Esophagus squamous epithelium (tissue), 5 donors: Measurements from ENCODE around the gene ASTN2. TPM values are rescaled to one million over a fixed set of nuclear protein-coding genes. Genes with fewer than 3 reads are reported as not detected.

Experiments
- DNase-seq: peaks from one replicate; lab custom pipeline; 2025; lab: John Stamatoyannopoulos, UW
- H3K27ac ChIP-seq, 4 donors: fragments of 200-600 bp; sonication (generic); one replicate each; pipeline ENCODE4 v1.5.1; 2016 to 2019; ENCODE audit warnings: mild to moderate bottlenecking in 1 of 4
- H3K27me3 ChIP-seq, 4 donors: fragments of 200-600 bp; sonication (generic); 1 replicate in 3 of 4; 2 replicates in 1 of 4; pipeline versions ENCODE4 v1.5.1 to v1.6.0; 2017 to 2021; ENCODE audit warnings: antibody characterized with exemption in 1 of 4
- H3K36me3 ChIP-seq, 3 donors: fragments of 200-600 bp; sonication (generic); one replicate each; pipeline ENCODE4 v1.5.1; 2016 to 2019
- H3K4me1 ChIP-seq, 3 donors: fragments of 200-600 bp; sonication (generic); one replicate each; pipeline ENCODE4 v1.5.1; 2017 to 2019
- H3K4me3 ChIP-seq, 4 donors: fragments of 200-600 bp; sonication (generic); 1 replicate in 3 of 4; 2 replicates in 1 of 4; pipeline ENCODE4 v1.5.1; 2016 to 2019; ENCODE audit warnings: mild to moderate bottlenecking in 2 of 4, moderate library complexity in 1 of 4
- H3K9me3 ChIP-seq, 3 donors: fragments of 200-600 bp; sonication (generic); one replicate each; pipeline ENCODE4 v1.5.1; 2016 to 2019
- POLR2A ChIP-seq, 4 donors: fragments of 450-650 bp; IDR thresholded peaks; one replicate each; pipeline ENCODE4 v1.6.1; 2017; ENCODE audit warnings: antibody characterized with exemption in 4 of 4, mild to moderate bottlenecking in 4 of 4, moderate library complexity in 3 of 4
- WGBS, 2 donors: methylation state at CpG; one replicate each; pipeline ENCODE4 v1.1.5; 2018; 5-methylcytosine and 5-hydroxymethylcytosine counted together
- intact Hi-C: fragments of 100-400 bp; cut with DNase I; formaldehyde crosslinking; loops from one replicate; pipeline ENCODE4 v1.15.0; 2022
- total RNA-seq, 4 donors: library from RNA; depleted of rRNA; stranded (reverse); fragments of >200 nt; gene quantifications; one replicate each; pipeline ENCODE4 v1.1.0, GENCODE V29; 2016
- TF ChIP-seq, protein P1 (sequence below), 6 experiments: fragments of 450-650 bp in 4 of 6; fragments of 200-600 bp in 2 of 6; sonication (generic) in 2 of 6; IDR thresholded peaks; one replicate each; pipeline ENCODE4 v1.5.1; 2016 to 2019; ENCODE audit warnings: antibody characterized with exemption in 6 of 6, mild to moderate bottlenecking in 4 of 6, moderate library complexity in 4 of 6
- donor health status: DM: yes; HTN: yes; CAD: no.

ASTN2 gene
- total RNA-seq, 4 donors from 2014 or later: 0.13 to 1.9 (median 0.27) TPM; not detected in 1

DNA sequence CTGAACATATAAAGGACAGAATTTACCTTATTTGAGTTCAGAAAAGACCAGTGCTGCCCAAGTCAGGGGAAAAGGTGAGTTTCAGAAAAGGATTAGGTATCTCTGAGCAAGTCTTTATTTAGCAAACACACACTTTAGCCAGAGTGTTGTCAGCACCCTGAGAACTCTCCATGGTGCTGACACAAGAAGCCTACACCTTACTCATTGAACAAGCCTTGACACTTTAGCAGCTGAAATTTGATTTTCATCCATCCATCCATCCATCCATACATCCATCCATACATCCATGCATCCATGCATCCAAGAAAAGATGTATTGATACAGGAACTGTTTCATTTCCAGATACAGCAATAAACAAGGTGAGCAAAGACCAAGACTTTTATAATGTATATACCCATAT lies 416.6 kb downstream of the ASTN2 start:
- Histone ChIP-seq H3K4me1 (no peaks in the 10 kb centered on the region), H3K27ac (no peak overlapping the region), H3K9me3 (no peaks in the 10 kb centered on the region), H3K36me3 (no peaks in the 10 kb centered on the region), H3K4me3 (no peak overlapping the region), H3K27me3 (no peaks in the 10 kb centered on the region)
- TF ChIP-seq, protein P1, sequence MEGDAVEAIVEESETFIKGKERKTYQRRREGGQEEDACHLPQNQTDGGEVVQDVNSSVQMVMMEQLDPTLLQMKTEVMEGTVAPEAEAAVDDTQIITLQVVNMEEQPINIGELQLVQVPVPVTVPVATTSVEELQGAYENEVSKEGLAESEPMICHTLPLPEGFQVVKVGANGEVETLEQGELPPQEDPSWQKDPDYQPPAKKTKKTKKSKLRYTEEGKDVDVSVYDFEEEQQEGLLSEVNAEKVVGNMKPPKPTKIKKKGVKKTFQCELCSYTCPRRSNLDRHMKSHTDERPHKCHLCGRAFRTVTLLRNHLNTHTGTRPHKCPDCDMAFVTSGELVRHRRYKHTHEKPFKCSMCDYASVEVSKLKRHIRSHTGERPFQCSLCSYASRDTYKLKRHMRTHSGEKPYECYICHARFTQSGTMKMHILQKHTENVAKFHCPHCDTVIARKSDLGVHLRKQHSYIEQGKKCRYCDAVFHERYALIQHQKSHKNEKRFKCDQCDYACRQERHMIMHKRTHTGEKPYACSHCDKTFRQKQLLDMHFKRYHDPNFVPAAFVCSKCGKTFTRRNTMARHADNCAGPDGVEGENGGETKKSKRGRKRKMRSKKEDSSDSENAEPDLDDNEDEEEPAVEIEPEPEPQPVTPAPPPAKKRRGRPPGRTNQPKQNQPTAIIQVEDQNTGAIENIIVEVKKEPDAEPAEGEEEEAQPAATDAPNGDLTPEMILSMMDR (IDR thresholded peaks at IDR 0.05): no peak
- no peak for TF ChIP-seq POLR2A (IDR thresholded peaks at IDR 0.05)
- intact Hi-C loops: no loop called here
- DNase-seq: no peak

DNA sequence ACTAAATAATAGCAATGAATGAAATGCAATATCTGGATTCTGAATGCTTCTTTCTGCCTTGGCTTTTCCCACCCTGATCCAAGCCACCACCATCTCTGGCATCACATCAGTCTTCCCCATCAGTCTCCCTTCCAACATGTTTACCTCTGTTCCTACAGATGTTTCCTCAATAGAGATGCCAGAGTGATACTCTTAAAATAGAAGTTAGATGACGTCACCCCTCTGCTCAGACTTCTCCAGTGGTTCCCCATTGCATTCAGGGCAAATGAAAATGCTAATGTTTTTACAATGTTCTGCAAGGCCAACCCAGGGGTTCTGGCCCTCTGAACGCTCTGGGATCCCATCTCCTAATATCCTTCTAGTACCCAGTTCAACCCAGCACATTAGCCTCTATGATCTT lies 422.0 kb downstream of the ASTN2 start:
- intact Hi-C loops: no loop called here
- Histone ChIP-seq H3K4me3 (no peak overlapping the region), H3K27ac (no peak overlapping the region), H3K4me1 (no peaks in the 10 kb centered on the region), H3K9me3 (no peaks in the 10 kb centered on the region), H3K36me3 (no peaks in the 10 kb centered on the region), H3K27me3 (no peaks in the 10 kb centered on the region)
- TF ChIP-seq, protein P1 (IDR thresholded peaks at IDR 0.05): no peak
- TF ChIP-seq POLR2A (IDR thresholded peaks at IDR 0.05): no peak
- 37 to 41% methylated on average over 2 of the region's 2 CpGs for WGBS, 2 donors
- DNase-seq: no peak

DNA sequence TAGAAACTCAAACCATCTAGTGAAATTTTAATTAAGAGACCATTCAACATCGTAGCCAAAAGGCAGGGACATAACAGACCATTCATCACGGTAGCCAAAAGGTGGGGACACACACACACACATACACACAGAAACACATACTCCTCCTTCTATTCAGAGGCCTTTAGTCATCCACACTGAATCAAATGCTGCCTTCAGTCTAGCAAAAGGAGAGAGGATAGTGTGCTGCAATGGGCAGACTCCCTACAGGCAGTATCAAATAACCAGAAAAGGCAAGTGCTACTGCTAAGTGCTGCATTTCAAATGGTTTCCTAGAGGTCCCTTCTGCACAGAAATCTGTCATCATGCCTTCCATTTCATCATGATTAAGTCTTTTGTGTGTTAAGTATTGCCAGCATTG lies 423.8 kb downstream of the ASTN2 start:
- no peak for DNase-seq
- H3K27ac ChIP-seq: no peak overlapping the region
- H3K36me3 ChIP-seq: no peaks in the 10 kb centered on the region
- no peaks in the 10 kb centered on the region for H3K4me1 ChIP-seq
- H3K9me3 ChIP-seq: no peaks in the 10 kb centered on the region
- TF ChIP-seq, protein P1 (IDR thresholded peaks at IDR 0.05): no peak
- TF ChIP-seq POLR2A (IDR thresholded peaks at IDR 0.05): no peak
- intact Hi-C loops: no loop called here
- no peaks in the 10 kb centered on the region for H3K27me3 ChIP-seq
- WGBS, 2 donors: 78 to 81% methylated on average over 2 of the region's 2 CpGs
- no peak overlapping the region for H3K4me3 ChIP-seq

DNA sequence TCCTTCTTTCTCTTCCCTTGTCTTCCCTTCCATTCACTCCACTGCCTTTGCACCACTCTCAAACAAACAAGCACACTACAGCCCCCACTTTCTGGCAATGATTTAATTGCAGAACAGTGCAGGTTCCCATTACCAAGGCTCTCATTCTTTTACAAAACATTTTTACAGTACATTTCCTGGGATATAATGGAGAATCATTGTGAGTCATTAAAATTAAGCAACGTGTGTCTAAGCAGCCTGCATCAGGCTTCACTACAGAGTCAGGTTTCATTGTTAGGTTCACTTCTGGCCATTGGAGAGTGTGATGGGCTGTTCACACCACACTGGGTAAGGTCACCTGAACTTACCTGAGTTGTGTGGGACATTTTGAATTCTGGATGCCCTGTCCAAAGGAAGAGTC lies 424.3 kb downstream of the ASTN2 start:
- H3K4me3 ChIP-seq: no peak overlapping the region
- no peaks in the 10 kb centered on the region for H3K36me3 ChIP-seq
- H3K27ac ChIP-seq: no peak overlapping the region
- no peaks in the 10 kb centered on the region for H3K9me3 ChIP-seq
- H3K4me1 ChIP-seq: no peaks in the 10 kb centered on the region
- intact Hi-C loops: no loop called here
- H3K27me3 ChIP-seq: no peaks in the 10 kb centered on the region
- 13 to 31% methylated on average over 1 of the region's 1 CpG for WGBS, 2 donors
- DNase-seq: no peak
- TF ChIP-seq, protein P1 (IDR thresholded peaks at IDR 0.05): no peak
- TF ChIP-seq POLR2A (IDR thresholded peaks at IDR 0.05): no peak

DNA sequence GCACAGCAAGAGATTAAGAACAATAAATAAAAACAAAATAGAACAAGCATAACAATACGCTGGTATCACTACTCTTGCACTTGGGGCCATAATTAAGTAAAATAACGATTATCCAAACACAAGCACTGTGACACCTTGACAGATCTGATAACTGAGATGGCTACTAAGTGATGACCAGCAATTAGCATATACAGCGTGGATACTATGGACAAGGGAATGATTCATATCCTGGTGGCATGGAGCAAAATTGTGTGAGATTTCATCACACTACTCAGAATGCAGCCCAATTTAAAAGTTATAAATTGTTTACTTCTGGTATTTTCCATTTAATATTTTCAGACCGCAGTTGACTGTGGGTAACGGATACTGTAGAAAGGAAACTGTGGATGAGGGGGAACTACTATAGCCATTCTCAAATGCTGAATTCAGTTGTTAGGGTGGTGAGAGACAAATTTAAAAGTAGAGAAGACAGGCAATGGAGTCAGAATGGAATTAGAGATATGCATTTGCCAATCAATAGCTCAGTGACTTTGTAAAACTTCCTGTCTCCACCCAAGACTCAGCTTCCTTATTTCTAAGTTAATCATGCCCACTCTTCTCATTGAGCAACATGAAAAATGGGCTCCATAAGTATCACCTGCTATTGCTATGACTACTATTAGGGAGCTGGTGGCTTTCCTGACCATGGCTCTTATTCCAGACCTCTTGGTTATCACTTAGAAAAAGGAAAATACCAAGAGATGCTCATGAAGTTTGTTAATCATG lies 427.0 kb downstream of the ASTN2 start:
- Histone ChIP-seq H3K36me3 (no peaks in the 10 kb centered on the region), H3K4me1 (no peaks in the 10 kb centered on the region), H3K27me3 (no peaks in the 10 kb centered on the region), H3K4me3 (no peak overlapping the region), H3K9me3 (no peaks in the 10 kb centered on the region), H3K27ac (no peak overlapping the region)
- intact Hi-C loops: no loop called here
- TF ChIP-seq POLR2A (IDR thresholded peaks at IDR 0.05): no peak
- TF ChIP-seq, protein P1 (IDR thresholded peaks at IDR 0.05): no peak
- 63 to 68% methylated on average over 5 of the region's 5 CpGs for WGBS, 2 donors
- no peak for DNase-seq
